ENCODE results near the gene LDLRAD4. TPM values are rescaled to one million over a fixed set of nuclear protein-coding genes. Genes with fewer than 3 reads are reported as not detected.

The LDLRAD4 gene
- polyA plus RNA-seq, 1 experiment, result not detected

- POLR2A ChIA-PET, result no interaction called here
- CTCF ChIA-PET, result no interaction called here
- no peak for DNase-seq (ENCODE audit: low read depth, low spot score)
- Histone ChIP-seq H3K27ac (ENCODE audit: low read depth, low read length) (no peak overlapping the region), H3K9me3 (ENCODE audit: control insufficient read depth, insufficient read depth, low read length) (no peaks in the 10 kb centered on the region; the same call in 1 of the 2 replicates), H3K27me3 (ENCODE audit: control insufficient read depth, insufficient read depth, low read length) (no peaks in the 10 kb centered on the region), H3K4me3 (ENCODE audit: low read depth, low read length) (no peak overlapping the region)
- TF ChIP-seq, protein P1, sequence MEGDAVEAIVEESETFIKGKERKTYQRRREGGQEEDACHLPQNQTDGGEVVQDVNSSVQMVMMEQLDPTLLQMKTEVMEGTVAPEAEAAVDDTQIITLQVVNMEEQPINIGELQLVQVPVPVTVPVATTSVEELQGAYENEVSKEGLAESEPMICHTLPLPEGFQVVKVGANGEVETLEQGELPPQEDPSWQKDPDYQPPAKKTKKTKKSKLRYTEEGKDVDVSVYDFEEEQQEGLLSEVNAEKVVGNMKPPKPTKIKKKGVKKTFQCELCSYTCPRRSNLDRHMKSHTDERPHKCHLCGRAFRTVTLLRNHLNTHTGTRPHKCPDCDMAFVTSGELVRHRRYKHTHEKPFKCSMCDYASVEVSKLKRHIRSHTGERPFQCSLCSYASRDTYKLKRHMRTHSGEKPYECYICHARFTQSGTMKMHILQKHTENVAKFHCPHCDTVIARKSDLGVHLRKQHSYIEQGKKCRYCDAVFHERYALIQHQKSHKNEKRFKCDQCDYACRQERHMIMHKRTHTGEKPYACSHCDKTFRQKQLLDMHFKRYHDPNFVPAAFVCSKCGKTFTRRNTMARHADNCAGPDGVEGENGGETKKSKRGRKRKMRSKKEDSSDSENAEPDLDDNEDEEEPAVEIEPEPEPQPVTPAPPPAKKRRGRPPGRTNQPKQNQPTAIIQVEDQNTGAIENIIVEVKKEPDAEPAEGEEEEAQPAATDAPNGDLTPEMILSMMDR (IDR thresholded peaks at IDR 0.05; ENCODE audit: low read depth, low read length), result no peak
These were observed 373.7 kb downstream of the LDLRAD4 start for GRCh38 chr18:13592246-13592645.

GRCh38 chr18:13594551-13594950 lies 376.0 kb downstream of the LDLRAD4 start:
- POLR2A ChIA-PET, result no interaction called here
- no peak for DNase-seq (ENCODE audit: low read depth, low spot score)
- no peak overlapping the region for H3K27ac ChIP-seq (ENCODE audit: low read depth, low read length)
- no peaks in the 10 kb centered on the region for H3K27me3 ChIP-seq (ENCODE audit: control insufficient read depth, insufficient read depth, low read length)
- CTCF ChIA-PET, result no interaction called here
- H3K9me3 ChIP-seq (ENCODE audit: control insufficient read depth, insufficient read depth, low read length), result peaks cover 5% of the 10 kb centered on the region
- TF ChIP-seq, protein P1 (IDR thresholded peaks at IDR 0.05; ENCODE audit: low read depth, low read length), result no peak
- no peak overlapping the region for H3K4me3 ChIP-seq (ENCODE audit: low read depth, low read length)

GRCh38 chr18:13597068-13597467 lies 378.5 kb downstream of the LDLRAD4 start:
- Histone ChIP-seq H3K4me3 (ENCODE audit: low read depth, low read length) (no peak overlapping the region), H3K27ac (ENCODE audit: low read depth, low read length) (no peak overlapping the region), H3K9me3 (ENCODE audit: control insufficient read depth, insufficient read depth, low read length) (peaks cover 5% of the 10 kb centered on the region; the same call in 1 of the 2 replicates), H3K27me3 (ENCODE audit: control insufficient read depth, insufficient read depth, low read length) (no peaks in the 10 kb centered on the region)
- TF ChIP-seq, protein P1 (IDR thresholded peaks at IDR 0.05; ENCODE audit: low read depth, low read length), result no peak
- POLR2A ChIA-PET, result no interaction called here
- no peak for DNase-seq (ENCODE audit: low read depth, low spot score)
- CTCF ChIA-PET, result no interaction called here

- no peak for DNase-seq (ENCODE audit: low read depth, low spot score)
- peaks cover 5% of the 10 kb centered on the region; the same call in 1 of the 2 replicates for H3K9me3 ChIP-seq (ENCODE audit: control insufficient read depth, insufficient read depth, low read length)
- ChIA-PET POLR2A (no interaction called here), CTCF (no interaction called here)
- no peak overlapping the region for H3K4me3 ChIP-seq (ENCODE audit: low read depth, low read length)
- no peaks in the 10 kb centered on the region for H3K27me3 ChIP-seq (ENCODE audit: control insufficient read depth, insufficient read depth, low read length)
- no peak overlapping the region for H3K27ac ChIP-seq (ENCODE audit: low read depth, low read length)
- TF ChIP-seq, protein P1 (IDR thresholded peaks at IDR 0.05; ENCODE audit: low read depth, low read length), result no peak
These were observed 380.0 kb downstream of the LDLRAD4 start for GRCh38 chr18:13598591-13598990.

- Histone ChIP-seq H3K27me3 (ENCODE audit: control insufficient read depth, insufficient read depth, low read length) (no peaks in the 10 kb centered on the region), H3K4me3 (ENCODE audit: low read depth, low read length) (no peak overlapping the region), H3K27ac (ENCODE audit: low read depth, low read length) (no peak overlapping the region), H3K9me3 (ENCODE audit: control insufficient read depth, insufficient read depth, low read length) (peaks cover 5% of the 10 kb centered on the region; the same call in 1 of the 2 replicates)
- ChIA-PET CTCF (no interaction called here), POLR2A (no interaction called here)
- no peak for DNase-seq (ENCODE audit: low read depth, low spot score)
- TF ChIP-seq, protein P1 (IDR thresholded peaks at IDR 0.05; ENCODE audit: low read depth, low read length), result no peak
These were observed 380.5 kb downstream of the LDLRAD4 start for GRCh38 chr18:13599031-13599430.
